Karpas-422 (cell line): ENCODE data around the gene TBC1D10A. TPM values are rescaled to one million over a fixed set of nuclear protein-coding genes. Genes with fewer than 3 reads are reported as not detected.

Experiments used
- DNase-seq: peaks from one replicate; pipeline ENCODE4 v3.0.0-alpha.2; 2015
- H2AFZ ChIP-seq: fragments of 200-600 bp; sonication (generic); 2 replicates; pipeline ENCODE4 v1.6.1; 2014; ENCODE audit warnings: antibody characterized with exemption, low read length, mixed read lengths
- H3K27ac ChIP-seq: fragments of 200-600 bp; sonication (generic); 2 replicates; pipeline ENCODE4 v1.5.1; 2014; ENCODE audit warnings: mild to moderate bottlenecking, low read length, moderate library complexity
- H3K27me3 ChIP-seq: fragments of 200-600 bp; sonication (generic); 2 replicates; pipeline ENCODE4 v1.6.1; 2014; ENCODE audit warnings: low read length, mixed read lengths
- H3K36me3 ChIP-seq: fragments of 200-600 bp; sonication (generic); 2 replicates; pipeline ENCODE4 v1.6.1; 2014; ENCODE audit warnings: low read length, mixed read lengths; ENCODE audit not compliant: insufficient read depth
- H3K4me1 ChIP-seq: fragments of 200-600 bp; sonication (generic); 2 replicates; pipeline ENCODE4 v1.6.1; 2014; ENCODE audit warnings: mild to moderate bottlenecking, low read length, mixed read lengths
- H3K4me2 ChIP-seq: fragments of 200-600 bp; sonication (generic); 2 replicates; pipeline ENCODE4 v1.6.1; 2014; ENCODE audit warnings: low read length, low read depth, mild to moderate bottlenecking; ENCODE audit not compliant: poor library complexity, severe bottlenecking
- H3K4me3 ChIP-seq: fragments of 200-600 bp; sonication (generic); 2 replicates; pipeline ENCODE4 v1.5.1; 2014; ENCODE audit warnings: mild to moderate bottlenecking, antibody characterized with exemption, low read length, mixed read lengths
- H3K79me2 ChIP-seq: fragments of 200-600 bp; sonication (generic); 2 replicates; pipeline ENCODE4 v1.6.1; 2014; ENCODE audit warnings: mild to moderate bottlenecking, low read length, mixed read lengths
- H3K9ac ChIP-seq: fragments of 200-600 bp; sonication (generic); 2 replicates; pipeline ENCODE4 v1.6.0; 2014; ENCODE audit warnings: low read length
- H3K9me2 ChIP-seq: fragments of 200-600 bp; sonication (generic), shearing (Covaris generic); replicated peaks from 2 replicates; pipeline ENCODE4 v1.6.0; 2014; ENCODE audit warnings: mild to moderate bottlenecking, low read length, moderate library complexity; ENCODE audit not compliant: insufficient read depth
- H3K9me3 ChIP-seq: fragments of 300-700, 200-600 bp; sonication (generic); 2 replicates; pipeline ENCODE4 v1.6.1; 2014; ENCODE audit warnings: low read length, mixed read lengths
- H4K20me1 ChIP-seq: fragments of 200-600 bp; sonication (generic); 2 replicates; pipeline ENCODE4 v1.6.1; 2014; ENCODE audit warnings: mild to moderate bottlenecking, antibody characterized with exemption, low read length, low read depth; ENCODE audit not compliant: insufficient read depth
- total RNA-seq: library from RNA; depleted of rRNA; stranded (reverse); fragments of >200 nt; shearing (Covaris generic); gene quantifications from 2 replicates; pipeline ENCODE4 v1.2.3, GENCODE V29; 2014; ENCODE audit warnings: low replicate concordance

TBC1D10A gene
- total RNA-seq, 1 experiment from 2014 or later, result 7.6 TPM

- Histone ChIP-seq H3K4me3 (no peak overlapping the region), H3K4me2 (no peak overlapping the region), H3K79me2 (no peaks in the 10 kb centered on the region), H3K9ac (no peak overlapping the region), H3K4me1 (peaks cover 6% of the 10 kb centered on the region), H3K9me2 (no peaks in the 10 kb centered on the region), H3K27me3 (no peaks in the 10 kb centered on the region), H4K20me1 (no peaks in the 10 kb centered on the region), H3K27ac (no peak overlapping the region), H2AFZ (no peak overlapping the region), H3K36me3 (no peaks in the 10 kb centered on the region), H3K9me3 (no peaks in the 10 kb centered on the region)
- no peak for DNase-seq
Measured at GRCh38 chr22:30253205-30253852, 73.4 kb downstream of the TBC1D10A start.

- H3K4me2 ChIP-seq, result no peak overlapping the region
- no peak overlapping the region for H3K9ac ChIP-seq
- no peak overlapping the region for H3K4me3 ChIP-seq
- H4K20me1 ChIP-seq, result no peaks in the 10 kb centered on the region
- no peaks in the 10 kb centered on the region for H3K27me3 ChIP-seq
- H3K9me2 ChIP-seq, result no peaks in the 10 kb centered on the region
- no peaks in the 10 kb centered on the region for H3K9me3 ChIP-seq
- H3K4me1 ChIP-seq, result peaks cover 6% of the 10 kb centered on the region
- no peaks in the 10 kb centered on the region for H3K79me2 ChIP-seq
- no peak overlapping the region for H3K27ac ChIP-seq
- H3K36me3 ChIP-seq, result no peaks in the 10 kb centered on the region
- no peak overlapping the region for H2AFZ ChIP-seq
- DNase-seq, result no peak
Measured at GRCh38 chr22:30252411-30253204, 74.1 kb downstream of the TBC1D10A start.

GRCh38 chr22:30251711-30252110 is 75.0 kb downstream of the TBC1D10A start:
- no peak overlapping the region for H3K4me2 ChIP-seq

GRCh38 chr22:30250661-30251267 is 76.0 kb downstream of the TBC1D10A start:
- Histone ChIP-seq H3K9me3 (no peaks in the 10 kb centered on the region), H3K27me3 (no peaks in the 10 kb centered on the region), H3K79me2 (no peaks in the 10 kb centered on the region), H3K4me2 (no peak overlapping the region), H4K20me1 (no peaks in the 10 kb centered on the region), H3K36me3 (no peaks in the 10 kb centered on the region), H3K27ac (no peak overlapping the region), H3K4me3 (no peak overlapping the region), H3K9me2 (no peaks in the 10 kb centered on the region), H3K9ac (no peak overlapping the region), H3K4me1 (no peaks in the 10 kb centered on the region), H2AFZ (no peak overlapping the region)
- no peak for DNase-seq

More at GRCh38 chr22:30251711-30252110, 75.0 kb downstream of the TBC1D10A start:
- H3K79me2 ChIP-seq, result no peaks in the 10 kb centered on the region
- H2AFZ ChIP-seq, result no peak overlapping the region
- peaks cover 6% of the 10 kb centered on the region for H3K4me1 ChIP-seq
- H3K27me3 ChIP-seq, result no peaks in the 10 kb centered on the region
- no peak for DNase-seq
- no peaks in the 10 kb centered on the region for H3K9me2 ChIP-seq
- H3K4me3 ChIP-seq, result no peak overlapping the region
- H3K27ac ChIP-seq, result no peak overlapping the region
- no peak overlapping the region for H3K9ac ChIP-seq
- no peaks in the 10 kb centered on the region for H3K36me3 ChIP-seq
- H3K9me3 ChIP-seq, result no peaks in the 10 kb centered on the region
- H4K20me1 ChIP-seq, result no peaks in the 10 kb centered on the region

GRCh38 chr22:30250039-30250565 is 76.6 kb downstream of the TBC1D10A start:
- Histone ChIP-seq H3K9ac (no peak overlapping the region), H3K9me2 (no peaks in the 10 kb centered on the region), H3K36me3 (no peaks in the 10 kb centered on the region), H3K27ac (no peak overlapping the region), H3K9me3 (no peaks in the 10 kb centered on the region), H2AFZ (no peak overlapping the region), H3K79me2 (no peaks in the 10 kb centered on the region), H3K4me3 (no peak overlapping the region), H4K20me1 (no peaks in the 10 kb centered on the region), H3K4me2 (no peak overlapping the region), H3K27me3 (no peaks in the 10 kb centered on the region), H3K4me1 (no peaks in the 10 kb centered on the region)
- DNase-seq, result no peak

- Histone ChIP-seq H2AFZ (no peak overlapping the region), H3K36me3 (no peaks in the 10 kb centered on the region), H3K4me2 (no peak overlapping the region), H3K4me3 (no peak overlapping the region), H3K27ac (no peak overlapping the region), H3K9me2 (no peaks in the 10 kb centered on the region), H3K9ac (no peak overlapping the region), H3K27me3 (no peaks in the 10 kb centered on the region), H3K9me3 (no peaks in the 10 kb centered on the region), H4K20me1 (no peaks in the 10 kb centered on the region), H3K79me2 (no peaks in the 10 kb centered on the region), H3K4me1 (no peaks in the 10 kb centered on the region)
- no peak for DNase-seq
Measured at GRCh38 chr22:30249049-30250038, 77.4 kb downstream of the TBC1D10A start.

GRCh38 chr22:30248484-30248883 is 78.3 kb downstream of the TBC1D10A start:
- Histone ChIP-seq H4K20me1 (no peaks in the 10 kb centered on the region), H3K27me3 (no peaks in the 10 kb centered on the region), H3K4me1 (no peaks in the 10 kb centered on the region), H3K4me3 (no peak overlapping the region), H3K9ac (no peak overlapping the region), H3K9me2 (no peaks in the 10 kb centered on the region), H3K27ac (no peak overlapping the region), H3K79me2 (no peaks in the 10 kb centered on the region), H2AFZ (no peak overlapping the region), H3K4me2 (no peak overlapping the region), H3K36me3 (no peaks in the 10 kb centered on the region), H3K9me3 (no peaks in the 10 kb centered on the region)
- DNase-seq, result no peak
